GM19372 (cell line): ENCODE data around the gene GLUD1.
"Not testable (repeated sequence)": the region's sequence is repeated elsewhere in the genome, so short reads cannot be mapped to it uniquely, and the experiment has no call there.

Experiments used
- ATAC-seq: cut with Tn5 transposase; IDR thresholded peaks from one replicate; pipeline ENCODE4 v1.9.1; 2021; ENCODE audit warnings: mild to moderate bottlenecking, low read depth, moderate library complexity; ENCODE audit not compliant: unreplicated experiment

Gene GLUD1

GRCh38 chr10:87092376-87092860 is 2.2 kb downstream of the GLUD1 start:
- no peak for ATAC-seq

DNA sequence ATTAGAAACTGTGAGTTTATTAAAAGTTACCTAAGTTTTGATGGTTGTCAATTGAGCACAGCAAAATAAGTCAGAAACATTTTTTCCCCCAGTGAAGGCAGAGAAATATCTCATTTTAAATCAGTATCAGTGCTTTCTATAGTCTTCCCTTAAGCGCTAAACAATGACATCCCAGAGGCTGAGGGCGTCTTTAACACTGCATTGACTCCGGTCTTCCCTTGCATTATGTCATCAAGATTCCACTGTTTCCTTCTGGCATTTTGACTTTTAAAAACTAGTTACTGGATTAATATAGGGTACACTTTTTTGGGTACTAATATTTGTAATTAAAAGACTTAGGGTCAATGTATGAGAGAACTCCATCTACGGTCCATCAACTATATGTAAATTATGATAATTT is 3.9 kb downstream of the GLUD1 start:
- ATAC-seq, result no peak

GRCh38 chr10:87089746-87090145 is 4.9 kb downstream of the GLUD1 start:
- no peak for ATAC-seq

GRCh38 chr10:87085537-87085936 is 9.1 kb downstream of the GLUD1 start:
- no peak for ATAC-seq

GRCh38 chr10:87084291-87084782 is 10.3 kb downstream of the GLUD1 start:
- not testable (repeated sequence) for ATAC-seq

DNA sequence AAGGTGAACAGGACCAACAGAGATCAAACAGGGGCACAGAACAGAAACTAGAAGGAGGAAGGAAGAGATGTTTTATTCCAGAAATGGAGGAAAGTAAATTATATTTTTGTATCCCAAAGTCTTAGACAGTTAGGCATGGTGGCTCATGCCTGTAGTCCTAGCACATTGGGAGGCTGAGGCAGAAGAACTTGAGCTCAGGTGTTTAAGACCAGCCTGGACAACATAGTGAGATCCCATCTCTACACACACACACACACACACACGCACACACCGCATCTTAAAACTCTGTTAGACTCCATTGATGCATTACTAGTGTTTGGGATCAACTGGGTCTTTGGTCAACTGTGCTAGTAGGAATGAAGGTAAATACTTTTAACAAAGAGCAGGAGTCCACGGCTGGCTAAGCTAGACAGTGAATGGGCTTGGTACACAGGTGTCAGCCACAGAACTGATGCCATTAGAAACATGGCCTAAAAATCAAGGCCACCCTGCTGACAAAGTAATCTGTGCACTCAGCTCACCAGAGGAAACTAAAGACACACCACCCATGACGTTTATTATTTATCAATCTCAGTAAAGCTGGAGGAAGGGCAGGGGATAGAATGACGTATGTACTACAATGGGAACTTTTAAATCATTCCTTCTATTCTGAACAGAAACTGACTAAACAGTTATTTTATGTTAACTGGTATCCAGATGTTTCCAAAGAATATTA is 10.9 kb downstream of the GLUD1 start:
- ATAC-seq, result not testable (repeated sequence)

DNA sequence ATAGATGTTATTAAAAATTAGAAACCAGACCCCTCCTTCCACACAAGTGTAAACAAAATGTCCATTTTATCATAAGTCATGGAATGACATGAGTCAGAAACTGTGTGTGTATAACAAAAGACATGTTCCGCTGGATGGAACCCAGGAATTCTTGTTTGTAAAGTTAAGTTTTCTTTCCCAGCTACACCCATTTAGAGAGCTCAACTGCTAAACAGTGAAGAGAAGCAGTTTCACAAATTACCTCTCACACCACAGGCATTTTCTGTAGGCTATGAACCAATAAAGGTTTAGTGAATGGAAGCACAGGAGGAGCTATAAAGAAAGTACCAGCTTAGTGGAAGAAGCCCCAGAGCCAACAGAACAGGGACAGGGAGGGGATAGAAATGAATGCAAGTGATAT is 12.4 kb downstream of the GLUD1 start:
- not testable (repeated sequence) for ATAC-seq

DNA sequence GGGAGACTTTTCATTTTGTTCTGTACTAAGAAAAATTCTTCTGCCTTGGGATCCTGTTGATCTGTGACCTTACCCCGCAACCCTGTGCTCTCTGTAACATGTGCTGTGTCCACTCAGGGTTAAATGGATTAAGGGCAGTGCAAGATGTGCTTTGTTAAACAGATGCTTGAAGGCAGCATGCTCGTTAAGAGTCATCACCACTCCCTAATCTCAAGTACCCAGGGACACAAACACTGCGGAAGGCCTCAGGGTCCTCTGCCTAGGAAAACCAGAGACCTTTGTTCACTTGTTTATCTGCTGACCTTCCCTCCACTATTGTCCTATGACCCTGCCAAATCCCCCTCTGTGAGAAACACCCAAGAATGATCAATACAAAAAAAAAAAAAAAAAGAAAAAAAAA is 13.1 kb downstream of the GLUD1 start:
- ATAC-seq, result not testable (repeated sequence)

- ATAC-seq, result not testable (repeated sequence)
These were observed 14.0 kb downstream of the GLUD1 start for GRCh38 chr10:87080621-87081020.

DNA sequence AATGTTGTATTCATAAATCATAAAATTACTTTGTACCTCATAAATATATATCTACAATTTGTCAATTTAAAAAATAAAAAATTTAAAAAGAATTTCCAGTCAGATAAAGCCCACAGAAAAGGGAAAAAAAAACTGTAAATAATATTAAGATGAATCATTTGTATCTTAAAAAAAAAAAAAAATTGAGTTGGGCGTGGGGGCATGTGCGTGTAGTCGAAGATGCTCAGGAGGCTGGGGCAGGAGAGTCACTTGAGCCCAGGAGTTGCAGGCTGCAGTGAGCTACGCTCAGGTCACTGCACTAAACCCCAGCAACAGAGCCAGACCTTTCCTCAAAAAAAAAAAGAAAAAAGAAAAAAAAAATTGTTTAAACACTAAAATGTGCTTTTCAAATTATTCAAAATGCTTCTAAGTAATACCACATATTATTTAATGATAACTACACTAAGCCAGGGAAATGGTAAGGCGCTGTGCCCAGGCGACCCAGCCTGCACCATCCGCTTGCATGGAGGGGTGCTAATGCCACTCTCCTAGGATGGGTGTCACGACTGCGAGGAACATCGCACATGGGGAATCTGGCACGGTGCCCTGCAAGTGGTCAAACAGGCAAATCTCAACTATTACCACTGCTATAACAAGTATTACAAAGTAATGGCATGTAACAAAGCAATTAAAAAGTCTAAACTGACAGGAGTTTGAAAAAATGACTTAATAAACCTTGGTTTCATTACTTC is 15.4 kb downstream of the GLUD1 start:
- no peak for ATAC-seq

DNA sequence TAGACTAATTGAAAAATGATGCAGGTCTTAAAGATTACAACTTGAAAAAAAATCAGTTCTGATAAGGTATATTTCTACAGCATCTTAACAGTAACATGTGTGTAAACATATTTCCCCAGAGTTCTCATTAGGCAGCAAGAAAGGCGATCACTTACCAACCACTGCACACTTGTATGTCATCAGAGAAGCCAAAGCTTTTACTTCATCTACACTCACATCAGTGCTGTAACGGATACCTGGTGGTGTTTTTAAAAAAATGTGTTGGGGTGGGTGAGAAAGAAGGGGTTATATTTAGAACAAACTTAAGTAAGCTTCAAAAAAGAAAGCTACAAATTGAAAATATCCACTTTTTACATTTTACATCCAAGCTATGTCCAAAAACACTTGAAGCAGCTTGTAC is 18.2 kb downstream of the GLUD1 start:
- ATAC-seq, result not testable (repeated sequence)

- ATAC-seq, result no peak
These were observed 22.2 kb downstream of the GLUD1 start for GRCh38 chr10:87072449-87072848.

DNA sequence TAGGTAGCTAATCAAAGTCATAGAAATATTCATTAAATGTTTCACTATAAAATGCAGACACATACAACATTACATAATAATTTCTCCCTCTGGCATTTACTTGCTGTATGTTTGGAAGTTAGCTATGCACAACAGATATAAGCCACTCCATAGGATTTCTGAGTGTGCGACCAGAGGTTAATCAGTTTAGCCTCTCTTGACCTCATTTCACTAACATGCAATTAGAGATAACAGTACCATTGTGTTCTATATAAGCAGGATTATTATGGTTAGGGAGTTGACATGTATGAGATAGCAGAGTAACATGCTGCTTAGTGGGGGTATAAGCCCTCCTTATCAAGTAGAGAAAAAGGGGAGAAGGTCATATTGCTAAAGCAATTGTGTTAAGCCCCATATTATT is 26.4 kb downstream of the GLUD1 start:
- ATAC-seq, result no peak

DNA sequence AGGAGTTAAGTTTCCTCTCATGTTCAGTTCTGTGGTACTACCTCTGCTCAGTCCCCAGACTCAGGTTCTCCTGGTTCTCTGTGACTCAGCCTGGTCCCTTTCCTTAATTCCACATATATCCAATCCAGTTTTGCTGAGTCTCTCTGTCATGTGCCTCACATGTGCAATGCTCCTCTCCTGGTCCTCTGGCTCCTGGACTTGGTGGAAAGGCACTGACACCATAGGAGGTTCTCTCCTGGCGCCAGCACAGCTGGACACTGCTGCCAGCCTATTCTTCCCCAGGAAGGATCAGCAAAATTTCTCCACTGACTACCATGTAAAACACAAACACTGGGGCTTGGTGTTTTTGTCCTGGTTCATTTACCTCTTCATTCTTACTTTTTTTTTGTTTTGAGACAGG is 27.8 kb downstream of the GLUD1 start:
- no peak for ATAC-seq

GRCh38 chr10:87066178-87066577 is 28.5 kb downstream of the GLUD1 start:
- ATAC-seq, result no peak

DNA sequence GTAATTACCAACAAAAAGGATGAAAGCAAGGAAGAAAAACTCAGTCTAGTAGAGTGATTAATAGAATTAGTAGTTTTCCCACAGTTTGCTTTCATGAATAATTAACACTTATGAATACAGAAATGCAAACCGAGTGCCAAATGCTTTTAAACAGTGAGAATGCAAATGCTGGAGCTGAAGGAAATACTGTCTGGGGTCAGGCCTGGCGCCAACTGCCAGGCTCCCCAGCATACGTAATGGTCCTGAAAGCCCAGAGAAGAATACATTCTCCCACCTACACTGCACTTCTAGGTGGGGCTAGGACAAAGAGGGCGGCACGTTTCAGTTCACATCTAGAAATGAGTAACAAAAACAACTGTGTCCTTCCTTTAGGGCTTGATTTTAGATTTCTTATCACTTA is 30.0 kb downstream of the GLUD1 start:
- ATAC-seq, result no peak

DNA sequence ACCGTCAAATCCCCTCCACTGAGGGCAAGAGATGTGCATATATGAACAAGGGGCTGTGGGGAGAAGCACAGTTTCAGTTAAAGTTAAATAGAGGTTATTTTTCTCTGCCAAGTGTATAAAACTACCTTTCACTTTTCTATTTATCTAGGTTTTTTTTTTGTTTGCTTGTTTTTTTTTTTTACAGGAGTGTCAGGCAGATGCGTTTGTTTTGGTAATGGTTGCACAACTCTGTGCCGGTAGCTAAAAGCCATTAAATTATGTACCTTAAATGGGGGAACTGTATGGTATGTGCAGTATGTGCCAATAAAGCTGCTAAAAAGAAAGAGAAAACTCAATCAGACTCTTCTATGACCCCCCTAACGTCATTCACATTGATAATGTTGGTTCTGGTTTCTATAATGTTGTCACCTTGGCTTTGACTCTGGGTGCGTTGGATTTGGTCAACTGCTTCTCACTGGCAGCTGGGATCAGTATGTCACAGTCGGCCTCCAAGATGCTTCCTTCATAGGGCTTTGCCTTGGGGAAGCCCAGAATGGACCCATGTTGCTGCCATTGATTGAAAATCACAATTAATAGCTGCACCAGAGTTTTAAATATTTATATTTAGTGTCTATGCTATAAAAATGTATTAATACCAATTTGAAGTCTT is 34.2 kb downstream of the GLUD1 start:
- ATAC-seq, result no peak

DNA sequence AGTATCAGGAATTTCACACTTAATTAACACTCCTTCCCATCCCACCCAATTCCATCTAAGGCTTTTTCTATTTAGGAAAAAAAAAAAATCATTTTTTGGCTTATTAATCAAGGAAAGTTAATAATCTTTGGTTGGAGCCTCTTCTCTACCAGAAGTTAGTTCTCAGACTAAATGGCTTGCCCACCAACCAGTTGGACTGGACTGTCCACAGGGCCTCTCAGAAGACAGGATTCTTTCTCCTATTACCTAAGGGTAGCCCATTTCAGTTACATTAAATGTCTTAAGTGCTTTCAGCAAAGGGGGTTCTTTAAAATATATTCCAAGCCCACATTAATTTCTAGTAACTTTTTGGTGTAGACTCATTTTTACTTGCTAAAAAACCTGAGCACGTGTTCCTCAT is 35.2 kb downstream of the GLUD1 start:
- no peak for ATAC-seq

DNA sequence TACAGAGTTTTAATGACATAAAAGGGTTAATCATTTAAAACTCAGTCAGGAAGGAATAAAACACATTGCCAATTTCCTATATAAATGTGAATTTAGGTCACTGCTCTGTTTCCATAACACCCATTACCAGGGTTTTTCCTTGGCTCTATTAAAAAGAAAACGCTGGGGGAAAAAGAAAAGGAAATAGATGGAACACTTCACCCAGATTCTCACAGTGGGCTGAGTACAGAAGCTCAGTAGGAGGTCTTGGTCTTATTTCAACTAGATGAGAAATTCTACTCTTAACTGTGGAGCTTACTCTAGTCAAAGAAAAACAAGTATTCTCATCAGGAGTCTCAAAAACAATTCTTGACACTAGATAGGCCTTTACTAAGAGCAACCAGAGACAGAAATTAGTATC is 36.5 kb downstream of the GLUD1 start:
- ATAC-seq, result no peak

GRCh38 chr10:87054373-87055295 is 40.0 kb downstream of the GLUD1 start:
- no peak for ATAC-seq
